Left lung (tissue), 10 donors: ENCODE results near the gene UBE2J2. TPM values are rescaled to one million over a fixed set of nuclear protein-coding genes. Genes with fewer than 3 reads are reported as not detected.

Experiments
- ATAC-seq: fragments of 200-7000 bp; cut with Tn5 transposase; one replicate; pipeline ENCODE4 v1.9.1; 2020; ENCODE audit warnings: moderate library complexity
- DNase-seq, 4 donors: peaks; one replicate each; pipeline ENCODE4 v3.0.0-alpha.2; 2013 to 2020
- H3K27ac ChIP-seq, 2 donors: fragments of 200-600 bp; sonication (generic) in 1 of 2; one replicate each; pipeline versions ENCODE4 v1.5.0 to v1.8.0; 2020 to 2021
- H3K27me3 ChIP-seq, 2 donors: fragments of 200-600 bp; sonication (generic) in 1 of 2; one replicate each; pipeline versions ENCODE4 v1.5.0 to v1.8.0; 2020 to 2021
- H3K36me3 ChIP-seq, 2 donors: fragments of 200-600 bp; sonication (generic) in 1 of 2; one replicate each; pipeline versions ENCODE4 v1.5.0 to v1.8.0; 2020 to 2021
- H3K4me1 ChIP-seq, 2 donors: fragments of 200-600 bp; one replicate each; pipeline ENCODE4 v1.8.0; 2021
- H3K4me3 ChIP-seq, 2 donors: fragments of 200-600 bp; sonication (generic) in 1 of 2; one replicate each; pipeline versions ENCODE4 v1.5.0 to v1.8.0; 2020 to 2021; ENCODE audit warnings: mild to moderate bottlenecking in 1 of 2
- H3K9me3 ChIP-seq, 2 donors: fragments of 200-600 bp; sonication (generic) in 1 of 2; one replicate each; pipeline versions ENCODE4 v1.5.0 to v1.8.0; 2020 to 2021
- CTCF ChIP-seq, 2 donors: fragments of 200-600 bp; sonication (generic) in 1 of 2; IDR thresholded peaks; one replicate each; pipeline versions ENCODE4 v1.5.0 to v1.8.0; 2021; ENCODE audit warnings: antibody characterized with exemption in 2 of 2
- intact Hi-C, 2 donors: fragments of 100-400 bp; cut with DNase I; formaldehyde crosslinking; loops; one replicate each; pipeline versions ENCODE4 v1.11.2 to v1.14.2; 2022
- polyA plus RNA-seq, 6 donors: library from polyadenylated mRNA; unstranded; fragments of 120-200 nt; gene quantifications; one replicate each; pipeline ENCODE4 v1.2.1, GENCODE V29; 2013; ENCODE audit not compliant: insufficient read length in 6 of 6
- total RNA-seq, 2 donors: library from RNA; stranded (reverse); fragmentation: NEBNext Ultra II Directional; extraction: Animal tissue kit (Norgen Biotek cat#: 25700); gene quantifications; one replicate each; pipeline ENCODE4 v1.2.1, GENCODE V29; 2021
- donor health status: DM: no; HTN: yes; CAD: no.
- donor health status: DM: no; HTN: no; CAD: no.

UBE2J2 gene
- total and polyA plus RNA-seq, 8 donors = 42.8 to 68.6 (median 52.1) TPM

- TF ChIP-seq CTCF (IDR thresholded peaks at IDR 0.05) = no peak
- Histone ChIP-seq H3K36me3 (peaks cover 0 to 57% of the 10 kb centered on the region in 2 donors), H3K27ac (no peak overlapping the region), H3K9me3 (no peaks in the 10 kb centered on the region), H3K27me3 (no peaks in the 10 kb centered on the region), H3K4me3 (no peak overlapping the region), H3K4me1 (no peaks in the 10 kb centered on the region)
- intact Hi-C loops = loop anchor here in 1 of 2 donors (10.0 kb wide), 1 partner anchor 170 kb away; no protein-coding TSS in a partner anchor
- no peak for DNase-seq
- no peak for ATAC-seq
Measured at GRCh38 chr1:1294250-1294890, 20.7 kb upstream of the UBE2J2 start.

- H3K36me3 ChIP-seq = peaks cover 0 to 52% of the 10 kb centered on the region in 2 donors
- no peak for TF ChIP-seq CTCF (IDR thresholded peaks at IDR 0.05)
- DNase-seq (no peak), ATAC-seq (peak; percentile 16)
- intact Hi-C loops = loop anchor here in 1 of 2 donors (10.0 kb wide), 1 partner anchor 169 kb away; no protein-coding TSS in a partner anchor
- no peak overlapping the region for H3K27ac ChIP-seq
- no peaks in the 10 kb centered on the region for H3K27me3 ChIP-seq
- H3K9me3 ChIP-seq = no peaks in the 10 kb centered on the region
- H3K4me1 ChIP-seq = no peaks in the 10 kb centered on the region
- no peak overlapping the region for H3K4me3 ChIP-seq
Measured at GRCh38 chr1:1293263-1294249, 19.9 kb upstream of the UBE2J2 start.

- intact Hi-C loops = loop anchor here in 1 of 2 donors (10.0 kb wide), 1 partner anchor 168 kb away; no protein-coding TSS in a partner anchor
- no peak for ATAC-seq
- Histone ChIP-seq H3K4me1 (no peaks in the 10 kb centered on the region), H3K4me3 (no peak overlapping the region), H3K27ac (no peak overlapping the region), H3K9me3 (no peaks in the 10 kb centered on the region), H3K36me3 (peaks cover 0 to 47% of the 10 kb centered on the region in 2 donors), H3K27me3 (peaks cover 0 to 2% of the 10 kb centered on the region in 2 donors)
- DNase-seq = no peak
- TF ChIP-seq CTCF (IDR thresholded peaks at IDR 0.05) = no peak
Measured at GRCh38 chr1:1292851-1293250, 19.2 kb upstream of the UBE2J2 start.

- TF ChIP-seq CTCF (IDR thresholded peaks at IDR 0.05) = no peak
- no peak overlapping the region for H3K27ac ChIP-seq
- DNase-seq = no peak
- no peak overlapping the region for H3K4me3 ChIP-seq
- ATAC-seq = no peak
- intact Hi-C loops = loop anchor here in 1 of 2 donors (10.0 kb wide), 1 partner anchor 168 kb away; no protein-coding TSS in a partner anchor
- H3K4me1 ChIP-seq = no peaks in the 10 kb centered on the region
- peaks cover 0 to 44% of the 10 kb centered on the region in 2 donors for H3K36me3 ChIP-seq
- peaks cover 0 to 6% of the 10 kb centered on the region in 2 donors for H3K27me3 ChIP-seq
- no peaks in the 10 kb centered on the region for H3K9me3 ChIP-seq
Measured at GRCh38 chr1:1292442-1292779, 18.8 kb upstream of the UBE2J2 start.
